ENCODE measurements around the gene ZMIZ1. TPM values are rescaled to one million over a fixed set of nuclear protein-coding genes. Genes with fewer than 3 reads are reported as not detected.

Gene ZMIZ1
- total and polyA plus RNA-seq, 4 donors = 43.0 to 178 (median 107) TPM

- Histone ChIP-seq H3K27ac (ENCODE audit: low read depth, low read length) (no peak overlapping the region), H3K9me3 (ENCODE audit: control insufficient read depth, insufficient read depth, low read length) (no peaks in the 10 kb centered on the region), H3K36me3 (ENCODE audit: control insufficient read depth, insufficient read depth, low read length) (peaks cover 91% of the 10 kb centered on the region), H3K4me1 (ENCODE audit: control insufficient read depth, insufficient read depth, low read length) (peaks cover under 1% of the 10 kb centered on the region), H3K27me3 (ENCODE audit: control insufficient read depth, insufficient read depth, low read length) (no peaks in the 10 kb centered on the region), H3K4me3 (ENCODE audit: low read depth, low read length) (no peak overlapping the region)
- no peak for DNase-seq (ENCODE audit: low read depth in 4 of 6, low spot score in 6 of 6)
- 88% methylated on average over 13 of the region's 13 CpGs for WGBS (ENCODE audit: insufficient coverage)
Measured at GRCh38 chr10:79299397-79300241, 230.9 kb downstream of the ZMIZ1 start.

GRCh38 chr10:79300711-79301110, 231.9 kb downstream of the ZMIZ1 start:
- H3K36me3 ChIP-seq (ENCODE audit: control insufficient read depth, insufficient read depth, low read length) = peaks cover 94% of the 10 kb centered on the region
- H3K27me3 ChIP-seq (ENCODE audit: control insufficient read depth, insufficient read depth, low read length) = no peaks in the 10 kb centered on the region
- no peaks in the 10 kb centered on the region for H3K4me1 ChIP-seq (ENCODE audit: control insufficient read depth, insufficient read depth, low read length)
- no peak for DNase-seq (ENCODE audit: low read depth in 4 of 6, low spot score in 6 of 6)
- WGBS (ENCODE audit: insufficient coverage) = 92% methylated on average over 24 of the region's 24 CpGs
- no peak overlapping the region for H3K4me3 ChIP-seq (ENCODE audit: low read depth, low read length)
- no peak overlapping the region for H3K27ac ChIP-seq (ENCODE audit: low read depth, low read length)
- H3K9me3 ChIP-seq (ENCODE audit: control insufficient read depth, insufficient read depth, low read length) = no peaks in the 10 kb centered on the region

DNA sequence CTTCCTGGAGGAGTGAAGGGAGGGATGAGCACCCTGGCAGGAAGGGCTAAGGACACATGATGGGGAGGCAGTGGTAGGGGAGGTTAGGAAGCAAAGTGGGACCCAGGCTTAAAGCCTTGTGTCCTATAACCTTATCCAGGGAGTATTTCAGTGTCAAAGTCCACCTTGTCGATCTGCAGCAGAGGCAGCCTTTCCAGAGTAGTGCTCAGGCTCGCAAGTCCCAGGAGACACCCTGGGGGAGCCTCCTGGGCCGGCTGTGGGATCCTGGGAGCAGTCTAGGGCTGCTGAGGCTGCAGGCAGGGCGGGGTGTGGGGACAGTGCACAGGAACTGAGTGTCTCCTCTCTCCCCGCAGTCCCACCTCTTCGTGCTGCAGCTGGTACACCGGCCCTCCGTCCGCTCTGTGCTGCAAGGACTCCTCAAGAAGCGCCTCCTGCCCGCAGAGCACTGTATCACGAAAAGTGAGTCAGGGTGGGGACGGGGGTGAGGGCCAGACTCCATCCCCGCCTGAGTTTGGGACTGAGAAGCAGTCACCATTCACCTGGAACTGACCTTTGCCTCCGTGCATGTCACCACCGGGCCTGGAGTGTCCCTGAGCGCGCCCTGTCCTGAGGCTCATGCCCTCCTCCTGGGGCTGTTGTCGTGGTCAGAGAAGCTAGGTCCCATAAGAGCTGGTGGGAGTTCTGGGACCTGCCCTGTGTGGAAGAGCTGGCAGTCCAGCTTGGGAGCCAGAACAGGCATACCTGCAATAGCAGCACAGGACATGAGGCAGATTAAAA, 233.2 kb downstream of the ZMIZ1 start:
- no peak for DNase-seq (ENCODE audit: low read depth in 4 of 6, low spot score in 6 of 6)
- no peaks in the 10 kb centered on the region for H3K9me3 ChIP-seq (ENCODE audit: control insufficient read depth, insufficient read depth, low read length)
- H3K4me3 ChIP-seq (ENCODE audit: low read depth, low read length) = no peak overlapping the region
- 95% methylated on average over 19 of the region's 19 CpGs for WGBS (ENCODE audit: insufficient coverage)
- no peaks in the 10 kb centered on the region for H3K4me1 ChIP-seq (ENCODE audit: control insufficient read depth, insufficient read depth, low read length)
- H3K27ac ChIP-seq (ENCODE audit: low read depth, low read length) = no peak overlapping the region
- no peaks in the 10 kb centered on the region for H3K27me3 ChIP-seq (ENCODE audit: control insufficient read depth, insufficient read depth, low read length)
- peaks cover 97% of the 10 kb centered on the region for H3K36me3 ChIP-seq (ENCODE audit: control insufficient read depth, insufficient read depth, low read length)

DNA sequence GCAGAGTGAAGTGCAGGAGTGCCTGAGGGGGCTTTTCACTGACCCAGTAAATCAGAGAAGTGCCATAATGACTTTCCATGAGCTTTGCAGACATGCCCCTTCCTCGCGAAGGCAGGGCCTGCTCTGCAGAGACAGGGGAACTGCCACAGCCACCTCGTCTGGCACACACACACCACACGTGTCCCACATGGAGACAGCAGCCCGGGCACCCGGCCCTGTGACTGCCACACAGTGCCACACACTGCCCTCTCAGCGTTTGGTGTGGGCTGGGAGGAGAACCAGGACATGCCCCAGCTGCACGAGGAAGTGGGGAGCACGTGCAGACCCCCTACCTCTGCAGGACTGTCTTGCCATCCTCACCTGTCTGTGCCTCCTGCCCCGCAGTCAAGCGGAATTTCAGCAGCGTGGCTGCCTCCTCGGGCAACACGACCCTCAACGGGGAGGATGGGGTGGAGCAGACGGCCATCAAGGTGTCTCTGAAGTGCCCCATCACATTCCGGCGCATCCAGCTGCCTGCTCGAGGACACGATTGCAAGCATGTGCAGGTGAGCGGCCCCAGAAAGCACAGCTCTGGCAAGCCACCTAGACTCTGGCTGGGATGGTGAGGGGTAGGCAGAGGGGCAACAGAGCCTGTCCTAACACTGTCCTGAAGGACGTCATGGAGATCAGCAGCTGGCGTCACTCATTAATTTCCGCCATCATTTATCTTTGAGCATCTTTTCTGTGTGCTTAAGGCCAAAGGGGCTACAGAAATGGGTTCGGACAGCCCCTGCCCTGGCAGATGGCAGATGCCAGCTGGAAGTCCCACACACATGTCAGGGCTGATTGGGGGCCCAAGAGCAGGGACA, 235.1 kb downstream of the ZMIZ1 start:
- H3K36me3 ChIP-seq (ENCODE audit: control insufficient read depth, insufficient read depth, low read length) = peaks cover 100% of the 10 kb centered on the region
- peaks cover under 1% of the 10 kb centered on the region for H3K4me1 ChIP-seq (ENCODE audit: control insufficient read depth, insufficient read depth, low read length)
- no peak overlapping the region for H3K27ac ChIP-seq (ENCODE audit: low read depth, low read length)
- no peak overlapping the region for H3K4me3 ChIP-seq (ENCODE audit: low read depth, low read length)
- WGBS (ENCODE audit: insufficient coverage) = 91% methylated on average over 25 of the region's 25 CpGs
- DNase-seq (ENCODE audit: low read depth in 4 of 6, low spot score in 6 of 6) = no peak
- H3K27me3 ChIP-seq (ENCODE audit: control insufficient read depth, insufficient read depth, low read length) = no peaks in the 10 kb centered on the region
- no peaks in the 10 kb centered on the region for H3K9me3 ChIP-seq (ENCODE audit: control insufficient read depth, insufficient read depth, low read length)

- no peak overlapping the region for H3K4me3 ChIP-seq (ENCODE audit: low read depth, low read length)
- WGBS (ENCODE audit: insufficient coverage) = 91% methylated on average over 3 of the region's 6 CpGs
- no peaks in the 10 kb centered on the region for H3K27me3 ChIP-seq (ENCODE audit: control insufficient read depth, insufficient read depth, low read length)
- H3K36me3 ChIP-seq (ENCODE audit: control insufficient read depth, insufficient read depth, low read length) = peaks cover 100% of the 10 kb centered on the region
- peaks cover 8% of the 10 kb centered on the region for H3K4me1 ChIP-seq (ENCODE audit: control insufficient read depth, insufficient read depth, low read length)
- no peak overlapping the region for H3K27ac ChIP-seq (ENCODE audit: low read depth, low read length)
- no peak for DNase-seq (ENCODE audit: low read depth in 4 of 6, low spot score in 6 of 6)
- H3K9me3 ChIP-seq (ENCODE audit: control insufficient read depth, insufficient read depth, low read length) = no peaks in the 10 kb centered on the region
Measured at GRCh38 chr10:79304479-79305087, 235.8 kb downstream of the ZMIZ1 start.

DNA sequence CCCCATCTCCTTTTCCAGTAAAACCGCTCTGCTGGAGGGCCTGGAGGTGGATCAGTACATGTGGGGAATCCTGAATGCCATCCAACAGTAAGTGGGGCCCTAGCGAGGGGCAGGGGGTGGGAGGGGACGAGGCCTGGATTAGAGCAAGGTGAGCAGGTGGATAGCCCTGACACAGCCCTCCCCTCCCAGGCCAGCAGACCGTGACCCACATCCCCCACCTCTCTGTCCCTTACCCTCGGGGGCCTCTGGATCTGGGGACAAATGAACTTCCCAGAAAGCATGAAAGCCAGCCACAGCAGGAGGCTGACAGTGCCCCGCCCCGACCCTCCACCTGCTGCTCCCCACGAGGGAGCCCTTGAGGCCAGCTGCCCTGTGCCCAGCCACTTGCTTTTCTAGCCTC, 236.7 kb downstream of the ZMIZ1 start:
- H3K27ac ChIP-seq (ENCODE audit: low read depth, low read length) = no peak overlapping the region

DNA sequence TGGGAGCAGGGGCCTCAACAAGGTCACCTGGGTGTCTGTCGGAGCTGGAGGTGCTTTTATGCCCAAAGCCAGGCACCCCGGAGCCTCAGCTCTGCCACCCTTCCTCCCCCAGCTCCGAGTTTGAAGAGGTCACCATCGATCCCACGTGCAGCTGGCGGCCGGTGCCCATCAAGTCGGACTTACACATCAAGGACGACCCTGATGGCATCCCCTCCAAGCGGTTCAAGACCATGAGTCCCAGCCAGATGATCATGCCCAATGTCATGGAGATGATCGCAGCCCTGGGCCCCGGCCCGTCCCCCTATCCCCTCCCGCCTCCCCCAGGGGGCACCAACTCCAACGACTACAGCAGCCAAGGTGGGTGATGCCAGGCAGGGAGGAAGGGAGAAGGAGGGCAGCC, 237.2 kb downstream of the ZMIZ1 start:
- Histone ChIP-seq H3K9me3 (ENCODE audit: control insufficient read depth, insufficient read depth, low read length) (no peaks in the 10 kb centered on the region), H3K27ac (ENCODE audit: low read depth, low read length) (no peak overlapping the region), H3K4me3 (ENCODE audit: low read depth, low read length) (no peak overlapping the region), H3K4me1 (ENCODE audit: control insufficient read depth, insufficient read depth, low read length) (peaks cover 22% of the 10 kb centered on the region), H3K27me3 (ENCODE audit: control insufficient read depth, insufficient read depth, low read length) (no peaks in the 10 kb centered on the region), H3K36me3 (ENCODE audit: control insufficient read depth, insufficient read depth, low read length) (peaks cover 100% of the 10 kb centered on the region)
- 98% methylated on average over 9 of the region's 15 CpGs for whole genome bisulfite sequencing (ENCODE audit: insufficient coverage)
- DNase-seq (ENCODE audit: low read depth in 4 of 6, low spot score in 6 of 6) = no peak

More for the DNA sequence above, 236.7 kb downstream of the ZMIZ1 start:
- 60% methylated on average over 5 of the region's 8 CpGs for WGBS (ENCODE audit: insufficient coverage)
- no peaks in the 10 kb centered on the region for H3K9me3 ChIP-seq (ENCODE audit: control insufficient read depth, insufficient read depth, low read length)
- H3K4me3 ChIP-seq (ENCODE audit: low read depth, low read length) = no peak overlapping the region
- no peaks in the 10 kb centered on the region for H3K27me3 ChIP-seq (ENCODE audit: control insufficient read depth, insufficient read depth, low read length)
- DNase-seq (ENCODE audit: low read depth in 4 of 6, low spot score in 6 of 6) = no peak
- peaks cover 100% of the 10 kb centered on the region for H3K36me3 ChIP-seq (ENCODE audit: control insufficient read depth, insufficient read depth, low read length)
- H3K4me1 ChIP-seq (ENCODE audit: control insufficient read depth, insufficient read depth, low read length) = peaks cover 17% of the 10 kb centered on the region

DNA sequence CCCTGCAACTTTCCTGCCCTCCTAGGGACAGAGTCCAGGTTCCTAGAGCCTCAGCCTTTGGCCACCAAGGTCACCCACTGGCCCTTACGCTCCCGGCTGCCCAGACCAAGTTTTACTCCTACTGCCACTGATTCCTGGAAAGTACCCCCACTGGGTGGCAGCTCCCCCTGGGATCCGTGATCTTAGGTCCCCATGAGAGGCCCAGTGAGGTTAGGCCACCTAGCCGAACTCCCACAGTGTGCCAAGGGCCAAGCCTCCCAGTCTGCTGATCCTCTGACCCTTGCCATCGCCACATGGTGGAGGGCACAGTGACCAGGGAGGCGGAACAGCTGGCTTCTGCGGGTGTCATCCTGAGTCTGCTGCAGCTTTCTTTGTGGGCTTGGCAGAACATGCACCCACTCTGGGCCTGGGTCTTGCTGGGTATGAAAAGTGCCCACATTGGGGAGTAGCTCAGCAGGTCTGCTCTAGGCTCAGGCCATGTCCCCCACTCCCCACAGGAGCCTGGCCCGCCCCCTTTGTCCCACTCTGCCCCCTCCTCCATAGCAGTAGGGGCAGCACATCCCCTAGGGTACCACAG, 238.0 kb downstream of the ZMIZ1 start:
- 94% methylated on average over 8 of the region's 8 CpGs for WGBS (ENCODE audit: insufficient coverage)
- H3K36me3 ChIP-seq (ENCODE audit: control insufficient read depth, insufficient read depth, low read length) = peaks cover 100% of the 10 kb centered on the region
- H3K27ac ChIP-seq (ENCODE audit: low read depth, low read length) = no peak overlapping the region
- H3K27me3 ChIP-seq (ENCODE audit: control insufficient read depth, insufficient read depth, low read length) = no peaks in the 10 kb centered on the region
- DNase-seq (ENCODE audit: low read depth in 4 of 6, low spot score in 6 of 6) = no peak
- H3K4me1 ChIP-seq (ENCODE audit: control insufficient read depth, insufficient read depth, low read length) = peaks cover 28% of the 10 kb centered on the region
- H3K4me3 ChIP-seq (ENCODE audit: low read depth, low read length) = no peak overlapping the region
- no peaks in the 10 kb centered on the region for H3K9me3 ChIP-seq (ENCODE audit: control insufficient read depth, insufficient read depth, low read length)

DNA sequence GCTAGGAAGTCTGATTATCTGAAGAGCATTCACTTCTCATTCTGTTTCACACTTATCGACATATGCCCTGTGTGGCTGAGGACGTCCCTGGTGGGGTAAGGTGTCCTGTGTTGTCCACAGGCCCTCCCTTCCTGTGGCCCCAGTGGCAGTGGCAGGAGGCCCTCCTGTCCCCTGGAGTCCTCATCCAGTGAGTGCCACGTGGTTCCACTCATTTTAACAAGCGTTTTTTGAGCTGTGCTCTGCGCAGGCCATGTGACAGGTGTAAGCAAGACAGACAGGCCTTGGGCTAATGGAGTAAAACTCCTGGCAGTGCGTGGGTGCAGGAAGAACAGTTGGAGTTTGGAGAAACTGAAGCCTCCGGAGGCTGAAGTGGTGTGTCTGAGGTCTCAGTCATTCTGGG, 239.2 kb downstream of the ZMIZ1 start:
- Histone ChIP-seq H3K9me3 (ENCODE audit: control insufficient read depth, insufficient read depth, low read length) (no peaks in the 10 kb centered on the region), H3K36me3 (ENCODE audit: control insufficient read depth, insufficient read depth, low read length) (peaks cover 100% of the 10 kb centered on the region), H3K4me1 (ENCODE audit: control insufficient read depth, insufficient read depth, low read length) (peaks cover 33% of the 10 kb centered on the region), H3K4me3 (ENCODE audit: low read depth, low read length) (no peak overlapping the region), H3K27me3 (ENCODE audit: control insufficient read depth, insufficient read depth, low read length) (no peaks in the 10 kb centered on the region), H3K27ac (ENCODE audit: low read depth, low read length) (no peak overlapping the region)
- 86% methylated on average over 5 of the region's 7 CpGs for WGBS (ENCODE audit: insufficient coverage)
- DNase-seq (ENCODE audit: low read depth in 4 of 6, low spot score in 6 of 6) = no peak
